Neural cell (in vitro differentiated cells): ENCODE results near the gene MYH2. TPM values are rescaled to one million over a fixed set of nuclear protein-coding genes. Genes with fewer than 3 reads are reported as not detected.

Experiments
- H2AFZ ChIP-seq: fragments of 200-600, 300-800 bp; sonication (generic), shearing (Covaris generic); 2 replicates; pipeline ENCODE4 v1.6.0; 2014; ENCODE audit warnings: low read depth, mild to moderate bottlenecking, antibody characterized with exemption, low read length, moderate library complexity
- H3F3A ChIP-seq: fragments of 200-600 bp; shearing (Covaris generic); 2 replicates; pipeline ENCODE4 v1.6.1; 2016; ENCODE audit warnings: mild to moderate bottlenecking, moderate library complexity, mixed read lengths, antibody characterized with exemption, low read length; ENCODE audit not compliant: insufficient read depth, poor library complexity, severe bottlenecking
- H3K27ac ChIP-seq: fragments of 200-600, 300-800 bp; sonication (generic), shearing (Covaris generic); 2 replicates; pipeline ENCODE4 v1.5.1; 2014; ENCODE audit warnings: mild to moderate bottlenecking, low read length, moderate library complexity
- H3K27me3 ChIP-seq: fragments of 300-800, 200-600 bp; sonication (generic), shearing (Covaris generic); 2 replicates; pipeline ENCODE4 v1.6.0; 2014; ENCODE audit warnings: mild to moderate bottlenecking, low read depth, low read length, moderate library complexity; ENCODE audit not compliant: insufficient read depth
- H3K36me3 ChIP-seq: fragments of 300-800, 200-600 bp; sonication (generic), shearing (Covaris generic); 2 replicates; pipeline ENCODE4 v1.5.1; 2014; ENCODE audit warnings: mild to moderate bottlenecking, antibody characterized with exemption, low read length, moderate library complexity; ENCODE audit not compliant: insufficient read depth
- H3K4me2 ChIP-seq: fragments of 300-800, 200-600 bp; sonication (generic), shearing (Covaris generic); 2 replicates; pipeline ENCODE4 v1.6.0; 2014; ENCODE audit warnings: mild to moderate bottlenecking, low read length
- H3K4me3 ChIP-seq: fragments of 300-800, 200-600 bp; sonication (generic), shearing (Covaris generic); 2 replicates; pipeline ENCODE4 v1.5.1; 2014; ENCODE audit warnings: mild to moderate bottlenecking, low read length, moderate library complexity
- H3K79me2 ChIP-seq: fragments of 200-600 bp; shearing (Covaris generic); replicated peaks from 2 replicates; pipeline ENCODE4 v1.6.0; 2014; ENCODE audit warnings: mild to moderate bottlenecking, low read length, moderate library complexity; ENCODE audit not compliant: insufficient read depth
- H3K9ac ChIP-seq: fragments of 300-800, 200-600 bp; sonication (generic), shearing (Covaris generic); 2 replicates; pipeline ENCODE4 v1.6.1; 2016; ENCODE audit warnings: mild to moderate bottlenecking, low read length, mixed read lengths
- H3K9me2 ChIP-seq: fragments of 200-600 bp; shearing (Covaris generic); 2 replicates; pipeline ENCODE4 v1.6.1; 2016; ENCODE audit warnings: mild to moderate bottlenecking, low read length, mixed read lengths; ENCODE audit not compliant: insufficient read depth
- H3K9me3 ChIP-seq: fragments of 200-600, 300-800 bp; sonication (generic), shearing (Covaris generic); 2 replicates; pipeline ENCODE4 v1.6.1; 2016; ENCODE audit warnings: mild to moderate bottlenecking, mixed run types, low read length, moderate library complexity, mixed read lengths
- H4K20me1 ChIP-seq: fragments of 200-600 bp; shearing (Covaris generic); 2 replicates; pipeline ENCODE4 v1.6.1; 2016; ENCODE audit warnings: mild to moderate bottlenecking, mixed run types; ENCODE audit not compliant: insufficient read depth
- EP300 ChIP-seq: fragments of 450-650 bp; conservative IDR thresholded peaks from 2 replicates; pipeline ENCODE4 v1.6.1; 2014; ENCODE audit warnings: antibody characterized with exemption, mild to moderate bottlenecking, moderate library complexity; ENCODE audit not compliant: poor library complexity, severe bottlenecking
- EZH2 ChIP-seq: fragments of 200-600, 300-800 bp; shearing (Covaris generic), sonication (generic); IDR thresholded peaks from 2 replicates; pipeline ENCODE4 v1.6.1; 2014; ENCODE audit warnings: antibody characterized with exemption, low read length, borderline replicate concordance, mild to moderate bottlenecking; ENCODE audit not compliant: insufficient read depth, poor library complexity, severe bottlenecking
- MXI1 ChIP-seq: fragments of 450-650 bp; conservative IDR thresholded peaks from 2 replicates; pipeline ENCODE4 v1.6.1; 2014; ENCODE audit warnings: antibody characterized with exemption, mild to moderate bottlenecking; ENCODE audit not compliant: poor library complexity, severe bottlenecking
- POLR2AphosphoS5 ChIP-seq: IDR thresholded peaks from 2 replicates; pipeline ENCODE4 v1.6.1; 2012
- RAD21 ChIP-seq: fragments of 450-650 bp; conservative IDR thresholded peaks from 2 replicates; pipeline ENCODE4 v1.6.1; 2014; ENCODE audit warnings: antibody characterized with exemption, mild to moderate bottlenecking, moderate library complexity
- SMC3 ChIP-seq: fragments of 450-650 bp; conservative IDR thresholded peaks from 2 replicates; pipeline ENCODE4 v1.6.1; 2014; ENCODE audit warnings: antibody characterized with exemption, mild to moderate bottlenecking, moderate library complexity; ENCODE audit not compliant: poor library complexity
- TAF1 ChIP-seq: IDR thresholded peaks from 2 replicates; pipeline ENCODE4 v1.6.1; 2012; ENCODE audit warnings: low read depth
- polyA plus RNA-seq: library from polyadenylated mRNA; depleted of rRNA; stranded (reverse); fragments of >200 nt; gene quantifications from 2 replicates; pipeline ENCODE4 v1.2.3, GENCODE V29; 2014
- TF ChIP-seq, protein P1 (sequence below): IDR thresholded peaks from 2 replicates; pipeline ENCODE4 v1.6.1; 2012; ENCODE audit warnings: borderline replicate concordance
- TF ChIP-seq, protein P2 (sequence below): fragments of 450-650 bp; IDR thresholded peaks from 2 replicates; pipeline ENCODE4 v1.5.1; 2014; ENCODE audit warnings: antibody characterized with exemption, mild to moderate bottlenecking, moderate library complexity; ENCODE audit not compliant: poor library complexity, severe bottlenecking

MYH2 gene
- polyA plus RNA-seq, 1 donor from 2014 or later = 0.04 TPM

DNA sequence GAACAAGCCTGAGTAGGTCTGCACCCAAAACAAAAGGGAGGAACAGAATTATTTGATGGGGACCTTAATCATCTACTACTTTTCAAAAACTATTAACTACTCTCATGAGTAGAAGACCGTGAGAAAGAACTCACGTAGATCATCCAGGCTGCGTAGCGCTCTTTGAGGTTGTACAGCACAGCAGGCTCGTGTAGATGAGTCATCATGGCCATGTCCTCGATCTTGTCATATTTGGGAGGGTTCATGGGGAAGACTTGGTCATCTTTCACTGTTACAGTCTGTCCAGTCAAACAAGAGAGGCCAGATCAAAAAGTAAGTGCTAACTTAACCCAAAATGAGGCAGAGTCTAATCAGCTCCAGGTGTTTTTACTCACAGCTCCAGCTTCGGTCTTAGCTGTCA, 33.4 kb downstream of the MYH2 start:
- H3K9me3 ChIP-seq = no peaks in the 10 kb centered on the region
- H3K9me2 ChIP-seq = no peaks in the 10 kb centered on the region
- H3K9ac ChIP-seq = no peak overlapping the region
- H3F3A ChIP-seq = no peaks in the 10 kb centered on the region
- no peak overlapping the region for H3K4me3 ChIP-seq
- H3K27ac ChIP-seq = no peak overlapping the region
- H2AFZ ChIP-seq = no peak overlapping the region
- H4K20me1 ChIP-seq = no peaks in the 10 kb centered on the region
- no peak overlapping the region for H3K4me2 ChIP-seq
- H3K36me3 ChIP-seq = no peaks in the 10 kb centered on the region
- H3K79me2 ChIP-seq = no peaks in the 10 kb centered on the region
- no peaks in the 10 kb centered on the region for H3K27me3 ChIP-seq
- TF ChIP-seq EZH2 (no peak), TAF1 (no peak), MXI1 (no peak), EP300 (no peak), RAD21 (no peak), POLR2AphosphoS5 (no peak), SMC3 (no peak)
- TF ChIP-seq, protein P1, sequence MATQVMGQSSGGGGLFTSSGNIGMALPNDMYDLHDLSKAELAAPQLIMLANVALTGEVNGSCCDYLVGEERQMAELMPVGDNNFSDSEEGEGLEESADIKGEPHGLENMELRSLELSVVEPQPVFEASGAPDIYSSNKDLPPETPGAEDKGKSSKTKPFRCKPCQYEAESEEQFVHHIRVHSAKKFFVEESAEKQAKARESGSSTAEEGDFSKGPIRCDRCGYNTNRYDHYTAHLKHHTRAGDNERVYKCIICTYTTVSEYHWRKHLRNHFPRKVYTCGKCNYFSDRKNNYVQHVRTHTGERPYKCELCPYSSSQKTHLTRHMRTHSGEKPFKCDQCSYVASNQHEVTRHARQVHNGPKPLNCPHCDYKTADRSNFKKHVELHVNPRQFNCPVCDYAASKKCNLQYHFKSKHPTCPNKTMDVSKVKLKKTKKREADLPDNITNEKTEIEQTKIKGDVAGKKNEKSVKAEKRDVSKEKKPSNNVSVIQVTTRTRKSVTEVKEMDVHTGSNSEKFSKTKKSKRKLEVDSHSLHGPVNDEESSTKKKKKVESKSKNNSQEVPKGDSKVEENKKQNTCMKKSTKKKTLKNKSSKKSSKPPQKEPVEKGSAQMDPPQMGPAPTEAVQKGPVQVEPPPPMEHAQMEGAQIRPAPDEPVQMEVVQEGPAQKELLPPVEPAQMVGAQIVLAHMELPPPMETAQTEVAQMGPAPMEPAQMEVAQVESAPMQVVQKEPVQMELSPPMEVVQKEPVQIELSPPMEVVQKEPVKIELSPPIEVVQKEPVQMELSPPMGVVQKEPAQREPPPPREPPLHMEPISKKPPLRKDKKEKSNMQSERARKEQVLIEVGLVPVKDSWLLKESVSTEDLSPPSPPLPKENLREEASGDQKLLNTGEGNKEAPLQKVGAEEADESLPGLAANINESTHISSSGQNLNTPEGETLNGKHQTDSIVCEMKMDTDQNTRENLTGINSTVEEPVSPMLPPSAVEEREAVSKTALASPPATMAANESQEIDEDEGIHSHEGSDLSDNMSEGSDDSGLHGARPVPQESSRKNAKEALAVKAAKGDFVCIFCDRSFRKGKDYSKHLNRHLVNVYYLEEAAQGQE = no peak
- TF ChIP-seq, protein P2, sequence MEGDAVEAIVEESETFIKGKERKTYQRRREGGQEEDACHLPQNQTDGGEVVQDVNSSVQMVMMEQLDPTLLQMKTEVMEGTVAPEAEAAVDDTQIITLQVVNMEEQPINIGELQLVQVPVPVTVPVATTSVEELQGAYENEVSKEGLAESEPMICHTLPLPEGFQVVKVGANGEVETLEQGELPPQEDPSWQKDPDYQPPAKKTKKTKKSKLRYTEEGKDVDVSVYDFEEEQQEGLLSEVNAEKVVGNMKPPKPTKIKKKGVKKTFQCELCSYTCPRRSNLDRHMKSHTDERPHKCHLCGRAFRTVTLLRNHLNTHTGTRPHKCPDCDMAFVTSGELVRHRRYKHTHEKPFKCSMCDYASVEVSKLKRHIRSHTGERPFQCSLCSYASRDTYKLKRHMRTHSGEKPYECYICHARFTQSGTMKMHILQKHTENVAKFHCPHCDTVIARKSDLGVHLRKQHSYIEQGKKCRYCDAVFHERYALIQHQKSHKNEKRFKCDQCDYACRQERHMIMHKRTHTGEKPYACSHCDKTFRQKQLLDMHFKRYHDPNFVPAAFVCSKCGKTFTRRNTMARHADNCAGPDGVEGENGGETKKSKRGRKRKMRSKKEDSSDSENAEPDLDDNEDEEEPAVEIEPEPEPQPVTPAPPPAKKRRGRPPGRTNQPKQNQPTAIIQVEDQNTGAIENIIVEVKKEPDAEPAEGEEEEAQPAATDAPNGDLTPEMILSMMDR = no peak

DNA sequence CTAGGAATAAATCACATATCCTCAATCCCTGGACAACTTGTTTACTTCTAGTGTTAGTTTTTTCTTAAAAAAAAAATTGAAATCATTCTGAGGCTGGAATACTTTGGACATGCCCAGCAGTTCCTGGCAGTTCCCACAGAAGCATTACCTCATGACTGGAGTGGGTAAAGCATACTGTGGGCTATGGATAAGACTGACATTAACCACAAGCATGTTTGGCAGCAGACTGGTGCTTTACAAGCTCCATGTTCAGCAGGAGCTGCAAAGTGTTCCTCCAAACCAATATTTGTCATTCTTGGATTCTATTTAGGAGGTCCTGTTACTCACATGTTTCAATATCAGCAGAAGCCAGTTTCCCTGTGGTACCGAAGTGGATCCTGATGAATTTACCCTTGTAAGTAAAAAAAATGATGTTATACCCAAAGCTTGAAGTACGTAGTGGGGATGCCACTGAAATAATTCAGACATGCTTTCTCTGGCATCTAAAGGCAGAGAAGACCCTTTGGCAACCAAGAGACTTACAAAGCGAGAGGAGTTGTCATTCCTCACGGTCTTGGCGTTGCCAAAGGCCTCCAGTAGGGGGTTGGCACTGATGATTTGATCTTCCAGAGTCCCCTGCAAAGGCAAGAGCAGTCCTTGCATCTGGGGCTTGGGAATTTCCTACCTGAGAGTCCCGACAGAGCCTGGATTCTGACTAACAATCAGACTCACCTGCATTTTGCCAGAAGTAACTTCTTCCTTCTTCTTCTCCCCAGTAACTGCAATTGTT, 36.0 kb downstream of the MYH2 start:
- Histone ChIP-seq H3K9ac (no peak overlapping the region), H3K9me2 (no peaks in the 10 kb centered on the region), H3K79me2 (no peaks in the 10 kb centered on the region), H4K20me1 (no peaks in the 10 kb centered on the region), H3K27ac (no peak overlapping the region), H3K9me3 (no peaks in the 10 kb centered on the region), H3K4me2 (no peak overlapping the region), H3K36me3 (no peaks in the 10 kb centered on the region), H3K27me3 (no peaks in the 10 kb centered on the region), H3K4me3 (no peak overlapping the region), H2AFZ (no peak overlapping the region), H3F3A (no peaks in the 10 kb centered on the region)
- TF ChIP-seq TAF1 (no peak), RAD21 (no peak), MXI1 (no peak), EZH2 (no peak), POLR2AphosphoS5 (no peak), SMC3 (no peak)
- TF ChIP-seq, protein P1 = no peak
- TF ChIP-seq, protein P2 = no peak
